Peyer's patch (tissue), 4 donors: ENCODE data around the gene DRAXIN.

ENCODE experiments used
- CTCF ChIP-seq, 6 experiments: fragments of 450-650 bp in 4 of 6; fragments of 200-600 bp in 2 of 6; sonication (generic) in 1 of 6; IDR thresholded peaks; one replicate each; pipeline ENCODE4 v1.5.1; 2017 to 2019; ENCODE audit warnings: antibody characterized with exemption in 6 of 6, mild to moderate bottlenecking in 3 of 6, moderate library complexity in 1 of 6
- POLR2A ChIP-seq, 2 donors: fragments of 450-650 bp; IDR thresholded peaks; one replicate each; pipeline ENCODE4 v1.5.1; 2017; ENCODE audit warnings: antibody characterized with exemption in 2 of 2, mild to moderate bottlenecking in 2 of 2, moderate library complexity in 2 of 2

- TF ChIP-seq POLR2A (IDR thresholded peaks at IDR 0.05) (no peak), CTCF (IDR thresholded peaks at IDR 0.05) (no peak)
Observed at GRCh38 chr1:11690397-11691301, 861 bp upstream of the DRAXIN start.
